Omental fat pad (tissue), 4 donors: Measurements from ENCODE around the gene RAB40C. TPM values are rescaled to one million over a fixed set of nuclear protein-coding genes. Genes with fewer than 3 reads are reported as not detected.

ENCODE experiments used
- ATAC-seq: fragments of 150-250 bp; one replicate; pipeline ENCODE4 v1.9.1; 2016; ENCODE audit warnings: mild to moderate bottlenecking, moderate library complexity; ENCODE audit not compliant: low FRiP score
- DNase-seq: peaks from one replicate; pipeline ENCODE4 v3.0.0-alpha.2; 2019; ENCODE audit warnings: low spot score
- total RNA-seq, 4 donors: library from RNA; depleted of rRNA; stranded (reverse); fragments of >200 nt; gene quantifications; one replicate each; pipeline ENCODE4 v1.1.0, GENCODE V29; 2016
- TF ChIP-seq, protein P1 (sequence below), 3 donors: fragments of 450-650 bp; IDR thresholded peaks; one replicate each; pipeline ENCODE4 v1.5.1; 2016 to 2017; ENCODE audit warnings: antibody characterized with exemption in 3 of 3, mild to moderate bottlenecking in 3 of 3, moderate library complexity in 2 of 3

RAB40C gene
- total RNA-seq, 4 donors from 2014 or later: 11.6 to 20.6 (median 14.8) TPM

DNA sequence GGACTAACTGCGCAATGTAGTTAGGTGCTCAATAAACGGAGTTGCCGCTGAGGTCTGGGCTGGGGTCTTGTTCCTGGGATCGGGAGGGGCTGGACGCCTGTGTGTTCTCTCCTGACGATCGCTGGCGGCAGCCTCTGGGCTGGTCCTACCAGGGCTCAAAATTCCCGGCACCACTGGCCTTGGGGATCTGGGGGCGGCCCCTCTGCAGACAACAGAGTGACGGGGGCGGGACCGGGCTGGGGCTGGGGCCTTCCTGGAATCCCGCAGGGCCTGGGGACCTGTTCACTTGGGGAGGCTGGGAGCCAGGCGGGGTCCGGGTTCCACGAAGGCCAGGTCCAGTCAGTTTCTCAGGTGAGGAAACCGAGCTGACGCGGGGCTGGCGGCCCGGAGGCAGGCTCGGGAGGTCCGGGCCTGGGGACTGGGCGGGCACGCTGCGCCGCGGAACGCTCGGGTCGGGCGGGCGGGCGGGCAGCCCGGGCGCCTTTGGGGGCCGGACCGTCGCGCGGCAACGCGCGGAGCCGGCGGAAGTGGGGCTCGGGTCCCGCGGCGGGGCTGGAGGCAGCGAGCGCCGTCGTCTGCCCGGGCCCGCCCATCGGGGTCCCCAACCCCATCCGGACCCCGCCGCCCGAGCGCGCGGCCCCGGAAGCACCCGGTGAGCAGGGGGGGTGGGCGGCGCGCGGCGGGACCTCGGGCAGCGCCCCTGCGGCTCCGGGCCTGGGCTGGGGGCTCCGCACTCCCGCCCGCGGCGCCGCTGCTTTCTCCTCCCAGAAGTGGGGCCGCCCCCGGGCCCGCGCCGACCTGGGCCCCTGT is 20.2 kb upstream of the RAB40C start, which contains the start of gene PIGQ:
TSS of gene PIGQ (plus strand) at position 524 of the 810 bp plus-strand sequence. CDS start 4,107 bp downstream, outside the sequence.
- TF ChIP-seq, protein P1, sequence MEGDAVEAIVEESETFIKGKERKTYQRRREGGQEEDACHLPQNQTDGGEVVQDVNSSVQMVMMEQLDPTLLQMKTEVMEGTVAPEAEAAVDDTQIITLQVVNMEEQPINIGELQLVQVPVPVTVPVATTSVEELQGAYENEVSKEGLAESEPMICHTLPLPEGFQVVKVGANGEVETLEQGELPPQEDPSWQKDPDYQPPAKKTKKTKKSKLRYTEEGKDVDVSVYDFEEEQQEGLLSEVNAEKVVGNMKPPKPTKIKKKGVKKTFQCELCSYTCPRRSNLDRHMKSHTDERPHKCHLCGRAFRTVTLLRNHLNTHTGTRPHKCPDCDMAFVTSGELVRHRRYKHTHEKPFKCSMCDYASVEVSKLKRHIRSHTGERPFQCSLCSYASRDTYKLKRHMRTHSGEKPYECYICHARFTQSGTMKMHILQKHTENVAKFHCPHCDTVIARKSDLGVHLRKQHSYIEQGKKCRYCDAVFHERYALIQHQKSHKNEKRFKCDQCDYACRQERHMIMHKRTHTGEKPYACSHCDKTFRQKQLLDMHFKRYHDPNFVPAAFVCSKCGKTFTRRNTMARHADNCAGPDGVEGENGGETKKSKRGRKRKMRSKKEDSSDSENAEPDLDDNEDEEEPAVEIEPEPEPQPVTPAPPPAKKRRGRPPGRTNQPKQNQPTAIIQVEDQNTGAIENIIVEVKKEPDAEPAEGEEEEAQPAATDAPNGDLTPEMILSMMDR (IDR thresholded peaks at IDR 0.05): no peak
- DNase-seq (peak; percentile 40), ATAC-seq (peak; percentile 70)

- TF ChIP-seq, protein P1 (IDR thresholded peaks at IDR 0.05): no peak
- no peak for DNase-seq
- ATAC-seq: no peak
Measured at GRCh38 chr16:572865-573650, 16.8 kb upstream of the RAB40C start.

DNA sequence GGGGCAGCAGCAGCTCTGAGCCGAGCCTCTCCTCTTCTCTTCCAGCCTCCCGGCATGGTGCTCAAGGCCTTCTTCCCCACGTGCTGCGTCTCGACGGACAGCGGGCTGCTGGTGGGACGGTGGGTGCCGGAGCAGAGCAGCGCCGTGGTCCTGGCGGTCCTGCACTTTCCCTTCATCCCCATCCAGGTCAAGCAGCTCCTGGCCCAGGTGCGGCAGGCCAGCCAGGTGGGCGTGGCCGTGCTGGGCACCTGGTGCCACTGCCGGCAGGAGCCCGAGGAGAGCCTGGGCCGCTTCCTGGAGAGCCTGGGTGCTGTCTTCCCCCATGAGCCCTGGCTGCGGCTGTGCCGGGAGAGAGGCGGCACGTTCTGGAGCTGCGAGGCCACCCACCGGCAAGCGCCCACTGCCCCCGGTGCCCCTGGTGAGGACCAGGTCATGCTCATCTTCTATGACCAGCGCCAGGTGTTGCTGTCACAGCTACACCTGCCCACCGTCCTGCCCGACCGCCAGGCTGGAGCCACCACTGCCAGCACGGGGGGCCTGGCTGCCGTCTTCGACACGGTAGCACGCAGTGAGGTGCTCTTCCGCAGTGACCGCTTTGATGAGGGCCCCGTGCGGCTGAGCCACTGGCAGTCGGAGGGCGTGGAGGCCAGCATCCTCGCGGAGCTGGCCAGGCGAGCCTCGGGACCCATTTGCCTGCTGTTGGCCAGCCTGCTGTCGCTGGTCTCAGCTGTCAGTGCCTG is 15.7 kb upstream of the RAB40C start:
- no peak for ATAC-seq
- no peak for DNase-seq
- TF ChIP-seq, protein P1 (IDR thresholded peaks at IDR 0.05): no peak

DNA sequence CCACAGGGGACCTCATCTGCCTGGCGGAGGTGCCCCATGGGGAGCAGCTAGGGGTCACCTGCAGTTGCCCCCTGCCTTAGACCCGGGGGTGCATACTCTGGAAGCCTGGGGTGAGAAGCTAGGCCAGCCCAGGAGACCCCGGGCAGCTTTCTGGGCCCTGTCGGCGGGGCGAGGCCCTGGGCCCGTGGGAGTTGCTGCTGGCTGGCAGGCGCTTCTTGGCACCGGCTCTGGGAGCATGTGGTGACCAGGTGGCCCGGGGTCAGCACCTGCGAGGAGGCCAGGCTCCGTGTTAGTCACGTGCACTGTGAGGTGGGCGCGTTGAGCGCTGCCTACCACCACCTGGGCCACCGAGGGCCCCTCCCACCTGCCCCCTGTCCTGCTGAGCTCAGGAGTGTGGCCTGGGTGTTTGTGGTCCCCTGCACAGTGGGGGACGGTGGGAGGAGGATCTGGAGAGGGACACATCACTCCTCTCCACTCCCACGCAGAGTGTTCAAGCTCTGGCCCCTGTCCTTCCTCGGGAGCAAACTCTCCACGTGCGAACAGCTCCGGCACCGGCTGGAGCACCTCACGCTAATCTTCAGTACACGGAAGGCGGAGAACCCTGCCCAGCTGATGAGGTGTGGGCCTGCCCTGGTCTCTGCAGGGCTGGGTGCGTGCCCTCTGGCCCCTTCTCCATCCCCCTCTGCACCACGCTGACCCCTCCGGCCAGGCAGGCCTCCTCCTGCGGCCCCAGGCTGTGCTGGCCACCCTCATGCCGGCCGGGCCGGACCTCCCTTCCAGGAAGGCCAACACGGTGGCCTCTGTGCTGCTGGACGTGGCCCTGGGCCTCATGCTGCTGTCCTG is 14.3 kb upstream of the RAB40C start:
- TF ChIP-seq, protein P1 (IDR thresholded peaks at IDR 0.05): no peak
- DNase-seq (no peak), ATAC-seq (no peak)

GRCh38 chr16:576197-576822 is 13.6 kb upstream of the RAB40C start:
- DNase-seq (no peak), ATAC-seq (no peak)
- TF ChIP-seq, protein P1 (IDR thresholded peaks at IDR 0.05): no peak

DNA sequence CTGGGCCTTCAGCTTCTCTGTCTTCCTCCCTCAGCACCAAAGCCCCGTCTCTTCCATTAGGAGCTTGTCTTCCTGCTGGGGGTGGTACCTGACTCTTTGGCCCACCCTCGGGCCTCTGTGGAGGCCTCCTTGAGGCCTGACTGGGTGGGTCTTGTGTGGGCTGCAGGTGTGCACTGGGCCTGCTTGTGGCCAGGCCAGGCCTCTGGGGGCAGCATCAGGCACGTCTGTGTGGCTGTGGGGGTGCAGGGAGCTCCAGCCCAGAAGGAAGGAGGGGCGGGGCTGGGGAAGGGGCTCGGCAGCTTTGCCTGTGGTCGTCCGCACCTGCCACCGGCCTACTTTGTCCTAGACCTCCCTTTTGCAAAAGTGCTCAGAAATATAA is 13.1 kb upstream of the RAB40C start:
- TF ChIP-seq, protein P1 (IDR thresholded peaks at IDR 0.05): no peak
- ATAC-seq: no peak

More for the DNA sequence above, 13.1 kb upstream of the RAB40C start:
- DNase-seq: no peak
